Colonic mucosa (tissue), 4 donors: ENCODE results near the gene ATP6V0E2. TPM values are rescaled to one million over a fixed set of nuclear protein-coding genes. Genes with fewer than 3 reads are reported as not detected.

ENCODE experiments used
- DNase-seq: peaks from one replicate; pipeline ENCODE4 v3.0.0-alpha.2; 2020
- H3K27ac ChIP-seq: fragments of 200-600 bp; one replicate; pipeline ENCODE4 v1.8.0; 2021
- H3K27me3 ChIP-seq: fragments of 200-600 bp; one replicate; pipeline ENCODE4 v1.8.0; 2021
- H3K36me3 ChIP-seq: fragments of 200-600 bp; one replicate; pipeline ENCODE4 v1.8.0; 2021
- H3K4me1 ChIP-seq: fragments of 200-600 bp; one replicate; pipeline ENCODE4 v1.8.0; 2021; ENCODE audit warnings: mild to moderate bottlenecking
- H3K4me3 ChIP-seq: fragments of 200-600 bp; one replicate; pipeline ENCODE4 v1.8.0; 2021
- H3K9ac ChIP-seq, 2 donors: one replicate each; pipeline ENCODE4 v1.7.0; 2013; ENCODE audit warnings: control low read depth in 2 of 2, low read depth in 2 of 2, low read length in 2 of 2
- H3K9me3 ChIP-seq: fragments of 200-600 bp; one replicate; pipeline ENCODE4 v1.8.0; 2021
- CTCF ChIP-seq: fragments of 200-600 bp; IDR thresholded peaks from one replicate; pipeline ENCODE4 v1.8.0; 2022; ENCODE audit warnings: antibody characterized with exemption, mild to moderate bottlenecking
- intact Hi-C: fragments of 100-400 bp; cut with DNase I; formaldehyde crosslinking; loops from one replicate; pipeline ENCODE4 v1.14.1; 2022
- total RNA-seq, 2 donors: library from RNA; stranded (reverse); fragmentation: NEBNext Ultra II Directional in 1 of 2; extraction: Animal tissue kit (Norgen Biotek cat#: 25700) in 1 of 2; gene quantifications; one replicate each; pipeline ENCODE4 v1.2.1, GENCODE V29; 2021
- donor health status: healthy.
- donor health status: DM: no; HTN: no; CAD: no.
- donor health status: DM: no; HTN: no; CAD: no.

ATP6V0E2 gene
- total RNA-seq, 2 donors from 2014 or later, result 12.5 to 22.7 TPM

DNA sequence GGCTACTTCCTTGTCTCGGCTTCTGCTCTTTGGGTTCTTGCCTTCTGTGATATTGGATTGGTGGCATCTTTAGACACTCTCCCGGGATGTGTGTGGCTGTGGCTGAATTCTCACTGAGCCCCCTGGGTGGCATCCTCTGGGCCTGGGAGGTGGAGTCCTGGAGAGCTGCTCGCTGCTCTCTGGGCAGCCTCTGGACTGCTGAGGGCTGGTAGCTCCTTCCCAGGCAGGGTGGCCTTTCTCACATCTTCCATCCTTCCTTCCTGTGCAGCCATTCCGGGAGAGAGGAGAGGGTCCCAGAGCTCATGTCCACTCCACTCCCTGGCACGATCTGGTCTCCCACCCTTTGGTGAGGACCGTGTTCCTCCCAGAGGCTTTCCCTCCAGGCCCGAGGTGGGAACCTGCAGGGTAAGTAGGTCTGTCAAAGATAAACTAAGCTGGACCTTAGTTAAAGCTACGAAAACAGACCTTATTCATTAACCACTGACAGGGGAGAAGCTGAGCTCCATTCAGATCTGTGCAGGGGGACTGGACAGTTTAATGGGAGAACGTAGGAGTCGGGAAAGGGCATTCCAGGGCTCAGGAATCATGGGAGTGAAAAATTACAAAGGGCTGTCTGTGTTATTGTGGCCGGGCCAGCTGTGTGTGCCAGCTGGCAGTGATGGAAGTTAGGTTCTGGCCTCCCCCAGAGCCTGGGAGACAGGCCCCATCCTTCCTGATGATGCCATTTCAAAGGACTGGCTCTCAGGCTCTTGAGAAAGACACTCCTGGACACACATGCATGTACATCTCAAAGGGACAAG, 8.7 kb downstream of the ATP6V0E2 start:
- peak; percentile 14 for DNase-seq
- TF ChIP-seq CTCF, result no peak
- no peak overlapping the region for H3K27ac ChIP-seq
- H3K9me3 ChIP-seq, result no peaks in the 10 kb centered on the region
- no peaks in the 10 kb centered on the region for H3K27me3 ChIP-seq
- H3K4me3 ChIP-seq, result no peak overlapping the region
- intact Hi-C loops, result loop anchor here (10.0 kb wide), 1 partner anchor 162 kb away; no protein-coding TSS in a partner anchor
- H3K9ac ChIP-seq, result no peak overlapping the region
- H3K4me1 ChIP-seq, result no peaks in the 10 kb centered on the region
- no peaks in the 10 kb centered on the region for H3K36me3 ChIP-seq

GRCh38 chr7:149883048-149883438, 9.3 kb downstream of the ATP6V0E2 start:
- Histone ChIP-seq H3K9ac (no peak overlapping the region), H3K4me1 (no peaks in the 10 kb centered on the region), H3K36me3 (no peaks in the 10 kb centered on the region), H3K27me3 (no peaks in the 10 kb centered on the region), H3K4me3 (no peak overlapping the region), H3K9me3 (no peaks in the 10 kb centered on the region), H3K27ac (no peak overlapping the region)
- intact Hi-C loops, result loop anchor here (10.0 kb wide), 1 partner anchor 162 kb away; no protein-coding TSS in a partner anchor
- no peak for TF ChIP-seq CTCF
- no peak for DNase-seq

DNA sequence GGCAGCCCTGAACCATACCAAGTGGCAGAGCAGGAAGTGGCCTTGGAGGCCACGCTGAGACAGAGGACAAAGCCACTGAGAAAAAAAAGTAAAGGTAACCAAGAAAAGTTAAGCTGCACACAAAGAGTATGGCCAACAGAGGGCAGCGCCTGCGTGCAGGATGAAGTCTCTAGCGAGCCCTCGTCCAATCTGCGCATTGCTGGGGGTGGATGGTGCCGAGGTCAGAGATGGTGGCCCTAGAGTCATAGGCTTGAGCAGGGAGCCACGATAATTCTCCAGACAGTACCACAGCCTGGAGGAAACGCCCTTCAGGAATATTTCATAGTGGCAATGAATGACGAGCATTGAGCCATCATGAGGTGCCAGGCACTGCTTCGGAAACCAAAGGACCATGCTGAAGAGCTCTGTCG, 9.7 kb downstream of the ATP6V0E2 start:
- DNase-seq, result peak; percentile 65
- Histone ChIP-seq H3K4me1 (no peaks in the 10 kb centered on the region), H3K27me3 (no peaks in the 10 kb centered on the region), H3K9ac (no peak overlapping the region), H3K4me3 (no peak overlapping the region), H3K9me3 (no peaks in the 10 kb centered on the region), H3K36me3 (no peaks in the 10 kb centered on the region), H3K27ac (no peak overlapping the region)
- TF ChIP-seq CTCF, result peak; percentile 62
- intact Hi-C loops, result loop anchor here (10.0 kb wide), 1 partner anchor 161 kb away; no protein-coding TSS in a partner anchor

DNA sequence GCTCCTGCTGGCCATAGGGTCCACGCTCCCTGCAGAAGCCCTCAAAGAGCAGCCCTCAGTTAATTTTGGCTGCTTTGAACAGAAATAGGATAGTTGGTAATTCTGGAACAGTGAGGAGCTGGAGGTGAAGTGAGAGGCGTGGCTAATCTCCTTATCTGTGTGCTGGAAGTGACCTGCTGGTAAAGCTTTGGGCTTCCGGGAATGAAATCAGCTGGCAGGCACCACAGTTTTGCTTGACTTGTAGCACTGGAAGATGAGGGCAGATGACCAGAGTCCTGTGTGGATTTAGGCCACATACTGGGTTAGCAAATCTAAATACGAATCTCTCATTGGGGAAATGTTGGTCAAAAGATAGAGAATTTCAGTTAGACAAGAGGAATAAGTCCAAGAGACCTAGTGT, 10.2 kb downstream of the ATP6V0E2 start:
- H3K4me3 ChIP-seq, result no peak overlapping the region
- no peak overlapping the region for H3K9ac ChIP-seq
- no peaks in the 10 kb centered on the region for H3K36me3 ChIP-seq
- H3K4me1 ChIP-seq, result no peaks in the 10 kb centered on the region
- no peaks in the 10 kb centered on the region for H3K9me3 ChIP-seq
- H3K27me3 ChIP-seq, result no peaks in the 10 kb centered on the region
- no peak overlapping the region for H3K27ac ChIP-seq
- intact Hi-C loops, result loop anchor here (10.0 kb wide), 1 partner anchor 161 kb away; no protein-coding TSS in a partner anchor
- no peak for TF ChIP-seq CTCF
- peak; percentile 33 for DNase-seq

DNA sequence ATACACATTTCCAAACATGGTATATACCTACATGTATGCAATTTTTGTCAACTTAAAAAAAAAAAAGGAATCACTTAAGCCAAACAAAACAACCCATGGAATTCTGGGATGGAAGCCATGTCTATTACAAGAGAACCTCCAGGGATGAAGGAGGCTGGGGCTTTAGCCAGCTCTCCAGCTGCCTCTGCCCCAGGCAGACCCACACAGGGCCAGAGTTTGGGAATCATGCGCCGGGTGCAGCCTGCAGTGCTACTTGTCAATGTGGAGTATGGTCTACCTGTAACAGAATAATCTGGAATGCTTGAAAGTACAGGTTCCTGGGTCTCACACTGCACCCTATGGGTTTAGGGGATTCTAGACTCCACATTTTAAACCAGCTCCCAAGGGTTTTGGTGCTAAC, 10.8 kb downstream of the ATP6V0E2 start:
- H3K9ac ChIP-seq, result no peak overlapping the region
- H3K4me1 ChIP-seq, result no peaks in the 10 kb centered on the region
- intact Hi-C loops, result loop anchor here (10.0 kb wide), 1 partner anchor 160 kb away; no protein-coding TSS in a partner anchor
- H3K27me3 ChIP-seq, result no peaks in the 10 kb centered on the region
- DNase-seq, result peak; percentile 14
- no peak for TF ChIP-seq CTCF
- no peaks in the 10 kb centered on the region for H3K36me3 ChIP-seq
- H3K9me3 ChIP-seq, result no peaks in the 10 kb centered on the region
- no peak overlapping the region for H3K4me3 ChIP-seq
- no peak overlapping the region for H3K27ac ChIP-seq
